ENCODE data around the gene TMEM94. TPM values are rescaled to one million over a fixed set of nuclear protein-coding genes. Genes with fewer than 3 reads are reported as not detected.

TMEM94 gene
- total and polyA plus RNA-seq, 2 experiments from 2014 or later = 43.5 to 53.5 TPM

GRCh38 chr17:75500419-75501216, 44.2 kb downstream of the TMEM94 start:
- 89% methylated on average over 17 of the region's 17 CpGs for WGBS (ENCODE audit: low lambda C conversion rate, missing lambda C conversion rate)
- H3K36me3 ChIP-seq (replicated peaks; ENCODE audit: insufficient read depth, low read depth) = no peaks in the 10 kb centered on the region
- H3K4me1 ChIP-seq (ENCODE audit: insufficient read depth) = no peaks in the 10 kb centered on the region
- H3K9me2 ChIP-seq (replicated peaks; ENCODE audit: insufficient read depth) = no peaks in the 10 kb centered on the region
- no peak overlapping the region for H3K27ac ChIP-seq
- H3K79me2 ChIP-seq = no peaks in the 10 kb centered on the region
- no peak overlapping the region for H3K4me2 ChIP-seq
- TF ChIP-seq CTCF (IDR thresholded peaks at IDR 0.05; ENCODE audit: poor library complexity) (no peak), EZH2 (IDR thresholded peaks at IDR 0.05; ENCODE audit: borderline replicate concordance) (no peak), EZH2phosphoT487 (IDR thresholded peaks at IDR 0.05; ENCODE audit: low read depth, severe bottlenecking, unreplicated experiment) (no peak)
- no peaks in the 10 kb centered on the region for H3K27me3 ChIP-seq
- H3K4me3 ChIP-seq = no peak overlapping the region
- DNase-seq (ENCODE audit: low spot score) = no peak
- H2AFZ ChIP-seq = no peak overlapping the region
- H4K20me1 ChIP-seq (ENCODE audit: insufficient read depth, poor library complexity, severe bottlenecking) = no peaks in the 10 kb centered on the region
- H3K9me3 ChIP-seq (ENCODE audit: low read depth) = no peaks in the 10 kb centered on the region

DNA sequence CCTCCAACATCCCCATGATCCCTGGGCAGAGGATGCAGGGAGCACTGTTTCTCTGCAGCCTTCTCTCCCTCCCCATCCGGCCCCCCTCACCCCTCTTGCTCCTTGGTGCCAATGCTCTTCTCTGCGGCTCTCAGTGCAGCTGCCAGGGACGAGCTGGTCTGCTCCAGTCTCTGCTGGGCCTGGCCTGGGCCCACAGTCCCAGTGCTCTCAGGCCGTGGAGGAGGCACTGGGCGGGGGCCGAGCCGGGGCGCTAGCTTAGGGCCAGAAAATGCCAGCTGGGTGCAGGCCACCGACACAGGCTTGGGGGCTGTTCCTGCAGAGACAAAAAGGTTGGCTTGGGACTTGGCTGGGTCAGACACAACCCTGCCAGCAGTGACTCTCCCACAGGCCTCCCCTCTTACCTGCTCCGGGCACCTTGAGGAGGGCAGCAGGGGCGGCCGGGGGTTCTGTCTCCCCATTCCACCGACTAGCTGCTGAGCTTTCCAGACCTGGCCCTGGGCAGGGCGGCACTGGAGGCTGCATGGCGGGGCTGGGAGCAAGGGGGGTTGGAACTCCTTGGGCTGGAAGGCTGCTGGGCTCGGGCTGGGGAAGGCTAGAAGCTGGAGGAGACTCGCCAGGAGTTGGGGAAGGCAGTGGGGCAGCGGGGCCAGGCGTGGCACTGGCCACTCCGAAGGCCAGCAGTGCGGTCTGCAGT, 45.1 kb downstream of the TMEM94 start:
- H4K20me1 ChIP-seq (ENCODE audit: insufficient read depth, poor library complexity, severe bottlenecking) = no peaks in the 10 kb centered on the region
- no peak for DNase-seq (ENCODE audit: low spot score)
- no peaks in the 10 kb centered on the region for H3K79me2 ChIP-seq
- no peak overlapping the region for H2AFZ ChIP-seq
- no peaks in the 10 kb centered on the region for H3K9me2 ChIP-seq (replicated peaks; ENCODE audit: insufficient read depth)
- WGBS (ENCODE audit: low lambda C conversion rate, missing lambda C conversion rate) = 95% methylated on average over 18 of the region's 21 CpGs
- H3K27ac ChIP-seq = no peak overlapping the region
- TF ChIP-seq EZH2 (IDR thresholded peaks at IDR 0.05; ENCODE audit: borderline replicate concordance) (no peak), CTCF (IDR thresholded peaks at IDR 0.05; ENCODE audit: poor library complexity) (no peak), EZH2phosphoT487 (IDR thresholded peaks at IDR 0.05; ENCODE audit: low read depth, severe bottlenecking, unreplicated experiment) (no peak)
- no peaks in the 10 kb centered on the region for H3K27me3 ChIP-seq
- no peak overlapping the region for H3K4me3 ChIP-seq
- no peaks in the 10 kb centered on the region for H3K36me3 ChIP-seq (replicated peaks; ENCODE audit: insufficient read depth, low read depth)
- H3K4me2 ChIP-seq = no peak overlapping the region
- H3K4me1 ChIP-seq (ENCODE audit: insufficient read depth) = no peaks in the 10 kb centered on the region
- H3K9me3 ChIP-seq (ENCODE audit: low read depth) = no peaks in the 10 kb centered on the region

DNA sequence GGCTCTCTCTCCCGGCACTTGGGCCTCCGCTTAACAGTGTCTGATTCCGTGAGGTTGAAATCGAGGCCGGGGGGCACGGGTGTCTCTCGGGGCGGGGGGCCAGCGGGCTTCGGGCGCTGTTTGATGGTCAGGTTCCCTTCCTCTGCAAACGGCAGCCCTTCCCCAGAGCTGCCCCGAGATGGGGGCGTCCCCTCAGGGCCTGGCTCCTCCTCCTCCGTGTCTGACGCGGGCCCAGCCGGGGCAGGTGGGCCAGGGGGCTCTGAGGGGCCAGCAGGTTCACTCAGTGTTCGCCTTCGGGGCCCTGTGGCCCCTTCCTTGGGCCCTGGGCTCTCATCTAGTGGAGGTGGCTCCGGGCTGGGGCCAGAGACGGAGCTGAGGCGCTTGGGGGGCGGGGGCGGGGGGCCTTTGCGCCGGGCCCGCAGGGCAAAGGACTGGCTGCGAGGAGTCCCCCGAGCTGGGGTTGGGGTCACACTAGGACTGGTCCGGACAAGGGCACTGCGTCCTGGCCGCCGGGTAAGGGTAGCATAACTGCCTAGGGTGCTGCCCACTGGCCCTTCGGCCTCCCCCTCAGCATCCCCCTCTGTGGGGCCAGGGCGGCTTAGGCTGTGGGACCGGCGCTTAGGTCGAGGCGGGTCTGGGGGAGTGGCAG, 45.8 kb downstream of the TMEM94 start:
- Histone ChIP-seq H3K4me3 (no peak overlapping the region), H3K79me2 (no peaks in the 10 kb centered on the region), H3K36me3 (replicated peaks; ENCODE audit: insufficient read depth, low read depth) (no peaks in the 10 kb centered on the region), H3K27me3 (no peaks in the 10 kb centered on the region), H2AFZ (no peak overlapping the region), H3K9me3 (ENCODE audit: low read depth) (no peaks in the 10 kb centered on the region), H3K4me1 (ENCODE audit: insufficient read depth) (no peaks in the 10 kb centered on the region), H3K9me2 (replicated peaks; ENCODE audit: insufficient read depth) (no peaks in the 10 kb centered on the region), H3K4me2 (no peak overlapping the region), H3K27ac (no peak overlapping the region), H4K20me1 (ENCODE audit: insufficient read depth, poor library complexity, severe bottlenecking) (no peaks in the 10 kb centered on the region)
- DNase-seq (ENCODE audit: low spot score) = no peak
- 94% methylated on average over 25 of the region's 40 CpGs for WGBS (ENCODE audit: low lambda C conversion rate, missing lambda C conversion rate)
- no peak for TF ChIP-seq EZH2phosphoT487 (IDR thresholded peaks at IDR 0.05; ENCODE audit: low read depth, severe bottlenecking, unreplicated experiment)
- TF ChIP-seq EZH2 (IDR thresholded peaks at IDR 0.05; ENCODE audit: borderline replicate concordance) = no peak

Measured in hepatocyte (in vitro differentiated cells).